Left lung (tissue), 10 donors: ENCODE results near the gene KMT5B. TPM values are rescaled to one million over a fixed set of nuclear protein-coding genes. Genes with fewer than 3 reads are reported as not detected.
A peak's percentile ranks its signal among the peaks of the same experiment; 100 is the strongest.

Experiments used
- ATAC-seq: fragments of 200-7000 bp; cut with Tn5 transposase; one replicate; pipeline ENCODE4 v1.9.1; 2020; ENCODE audit warnings: moderate library complexity
- DNase-seq, 4 donors: peaks; one replicate each; pipeline ENCODE4 v3.0.0-alpha.2; 2013 to 2020
- H3K27ac ChIP-seq, 2 donors: fragments of 200-600 bp; sonication (generic) in 1 of 2; one replicate each; pipeline versions ENCODE4 v1.5.0 to v1.8.0; 2020 to 2021
- H3K27me3 ChIP-seq, 2 donors: fragments of 200-600 bp; sonication (generic) in 1 of 2; one replicate each; pipeline versions ENCODE4 v1.5.0 to v1.8.0; 2020 to 2021
- H3K36me3 ChIP-seq, 2 donors: fragments of 200-600 bp; sonication (generic) in 1 of 2; one replicate each; pipeline versions ENCODE4 v1.5.0 to v1.8.0; 2020 to 2021
- H3K4me1 ChIP-seq, 2 donors: fragments of 200-600 bp; one replicate each; pipeline ENCODE4 v1.8.0; 2021
- H3K4me3 ChIP-seq, 2 donors: fragments of 200-600 bp; sonication (generic) in 1 of 2; one replicate each; pipeline versions ENCODE4 v1.5.0 to v1.8.0; 2020 to 2021; ENCODE audit warnings: mild to moderate bottlenecking in 1 of 2
- H3K9me3 ChIP-seq, 2 donors: fragments of 200-600 bp; sonication (generic) in 1 of 2; one replicate each; pipeline versions ENCODE4 v1.5.0 to v1.8.0; 2020 to 2021
- CTCF ChIP-seq, 2 donors: fragments of 200-600 bp; sonication (generic) in 1 of 2; IDR thresholded peaks; one replicate each; pipeline versions ENCODE4 v1.5.0 to v1.8.0; 2021; ENCODE audit warnings: antibody characterized with exemption in 2 of 2
- intact Hi-C, 2 donors: fragments of 100-400 bp; cut with DNase I; formaldehyde crosslinking; loops; one replicate each; pipeline versions ENCODE4 v1.11.2 to v1.14.2; 2022
- polyA plus RNA-seq, 6 donors: library from polyadenylated mRNA; unstranded; fragments of 120-200 nt; gene quantifications; one replicate each; pipeline ENCODE4 v1.2.1, GENCODE V29; 2013; ENCODE audit not compliant: insufficient read length in 6 of 6
- total RNA-seq, 2 donors: library from RNA; stranded (reverse); fragmentation: NEBNext Ultra II Directional; extraction: Animal tissue kit (Norgen Biotek cat#: 25700); gene quantifications; one replicate each; pipeline ENCODE4 v1.2.1, GENCODE V29; 2021
- donor health status: DM: no; HTN: yes; CAD: no.
- donor health status: DM: no; HTN: no; CAD: no.

Gene KMT5B
- total and polyA plus RNA-seq, 8 donors = 36.0 to 91.7 (median 86.4) TPM

DNA sequence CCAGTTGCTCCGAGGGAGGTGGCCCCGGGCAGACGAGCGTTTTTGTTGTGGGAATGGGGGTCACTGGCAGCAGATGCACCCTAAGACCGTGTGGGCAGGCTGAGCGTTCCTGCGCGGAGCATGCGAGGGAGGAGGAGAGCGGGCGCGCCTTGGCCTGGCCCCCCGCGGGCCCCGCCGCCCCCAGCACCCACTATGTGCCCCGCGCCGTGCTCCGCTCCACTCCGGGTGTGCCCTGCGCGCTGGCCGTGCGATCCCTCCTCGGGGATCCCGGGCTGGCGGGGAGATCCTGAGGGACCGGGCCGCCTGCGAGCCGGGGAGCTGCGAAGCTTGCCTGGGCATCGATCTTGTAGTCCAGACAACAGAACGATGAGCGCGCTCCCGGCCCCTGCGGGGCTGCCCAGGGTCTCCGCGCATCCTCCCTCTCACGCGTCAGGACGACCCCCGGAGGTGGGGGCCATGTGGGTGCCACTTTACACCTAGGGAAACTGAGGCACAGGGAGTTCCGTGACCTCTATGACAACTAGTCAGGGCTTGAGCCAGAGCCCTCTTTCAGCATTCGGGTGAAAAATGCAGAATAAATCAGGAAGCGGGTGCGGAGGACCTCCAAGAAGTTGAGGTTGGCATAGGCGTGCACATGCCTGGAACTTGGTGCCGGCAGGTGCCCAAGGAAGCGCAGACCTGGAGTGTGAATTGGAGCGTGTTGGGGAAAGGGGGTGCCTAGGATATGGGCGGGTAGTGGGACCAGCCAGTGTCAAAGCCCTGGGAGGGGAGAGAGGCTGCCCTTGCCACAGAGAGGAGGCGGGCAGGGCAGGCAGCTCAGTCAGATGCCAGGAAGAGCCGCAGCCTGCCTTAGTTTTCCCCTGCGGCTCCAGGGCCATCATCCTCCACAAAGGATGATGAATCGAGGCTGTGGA lies 1.3 kb upstream of the KMT5B start:
- DNase-seq (peak in 2 of 4 donors; percentile 46 to 86), ATAC-seq (peak; percentile 4)
- no peak for TF ChIP-seq CTCF (IDR thresholded peaks at IDR 0.05)
- H3K9me3 ChIP-seq = no peaks in the 10 kb centered on the region
- H3K4me3 ChIP-seq = peak overlapping the region; percentile 77 to 83
- H3K4me1 ChIP-seq = peaks cover 12 to 36% of the 10 kb centered on the region in 2 donors
- intact Hi-C loops = no loop called here
- H3K27ac ChIP-seq = peak overlapping the region; percentile 99
- no peaks in the 10 kb centered on the region for H3K36me3 ChIP-seq
- H3K27me3 ChIP-seq = peaks cover 0 to 6% of the 10 kb centered on the region in 2 donors

DNA sequence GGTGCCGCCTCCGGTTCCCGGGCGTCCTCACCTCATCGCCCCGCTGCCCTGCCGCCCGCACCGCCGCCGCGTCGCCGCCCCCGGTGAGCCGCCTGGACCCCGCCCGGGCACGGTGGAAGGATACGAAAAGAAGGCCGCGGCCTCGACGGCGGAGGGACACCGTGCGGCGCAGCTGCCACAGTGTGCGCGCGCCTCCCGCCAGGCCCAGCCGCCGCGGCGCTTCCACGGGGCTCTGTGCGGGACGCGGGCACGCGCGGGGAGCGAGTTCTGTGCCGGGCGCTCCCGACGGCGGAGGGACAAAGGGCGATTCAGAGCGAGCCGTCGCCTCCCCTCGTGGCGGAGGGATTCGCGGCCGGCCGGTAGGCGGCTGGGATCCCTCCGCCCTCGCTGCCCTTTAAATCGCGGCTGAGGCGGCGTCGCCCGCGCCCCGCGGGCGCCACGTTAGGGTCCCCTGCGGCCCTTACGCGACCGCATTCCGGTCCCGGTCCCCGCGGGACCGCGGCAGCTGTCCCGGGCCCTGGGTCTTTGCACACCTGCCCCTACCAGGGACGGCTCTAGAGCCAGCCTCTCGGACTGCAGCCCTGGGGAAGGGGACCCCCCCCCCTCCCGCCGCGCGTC lies 568 bp upstream of the KMT5B start:
- DNase-seq (peak; percentile 85 to 97 (median 94)), ATAC-seq (peak; percentile 65)
- Histone ChIP-seq H3K4me3 (peak overlapping the region; percentile 77 to 83), H3K27me3 (peaks cover 0 to 6% of the 10 kb centered on the region in 2 donors), H3K27ac (peak overlapping the region; percentile 99), H3K36me3 (no peaks in the 10 kb centered on the region), H3K9me3 (no peaks in the 10 kb centered on the region), H3K4me1 (peaks cover 17 to 44% of the 10 kb centered on the region in 2 donors)
- no peak for TF ChIP-seq CTCF (IDR thresholded peaks at IDR 0.05)
- intact Hi-C loops = no loop called here

DNA sequence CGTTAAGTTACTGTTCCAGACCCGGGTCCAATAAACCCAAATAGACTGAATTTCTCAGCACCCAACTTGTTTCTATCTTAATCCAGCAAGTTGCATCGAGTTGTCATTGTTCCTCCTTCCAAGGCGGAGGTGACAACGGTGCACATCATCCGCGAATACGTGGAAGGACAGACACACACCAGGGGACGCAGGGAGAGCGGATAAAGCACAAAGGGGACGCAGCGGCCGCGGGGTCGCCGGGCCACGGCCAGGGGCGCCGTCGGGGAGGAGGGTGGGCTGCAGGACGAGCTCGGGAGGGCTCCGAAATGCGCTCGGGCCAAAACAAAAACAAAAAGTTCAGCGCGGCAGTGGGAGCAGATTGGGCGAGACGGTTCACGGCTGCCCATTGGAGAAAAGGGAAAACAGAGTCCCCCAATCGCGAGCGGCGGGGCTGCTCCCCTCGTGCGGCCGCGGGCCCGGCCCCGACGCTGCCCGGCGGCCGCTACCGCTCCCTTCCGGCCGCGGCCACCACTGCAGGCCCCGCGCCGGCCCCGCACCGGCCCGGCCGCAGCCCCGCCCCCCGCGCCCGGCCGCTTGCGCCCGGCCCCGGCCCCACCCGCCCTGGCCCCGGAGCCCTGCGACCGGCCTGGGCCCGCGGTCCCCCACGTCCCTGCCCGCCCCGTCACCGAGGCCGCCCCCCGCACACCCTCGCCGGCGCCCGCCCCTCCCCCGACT lies 518 bp downstream of the KMT5B start:
- TF ChIP-seq CTCF (IDR thresholded peaks at IDR 0.05) = peak in 1 of 2 donors; percentile 26
- intact Hi-C loops = no loop called here
- DNase-seq = peak; percentile 67 to 88 (median 80)
- H3K27ac ChIP-seq = peak overlapping the region; percentile 99
- H3K4me3 ChIP-seq = peak overlapping the region; percentile 77 to 83
- H3K9me3 ChIP-seq = no peaks in the 10 kb centered on the region
- peak; percentile 67 for ATAC-seq
- no peaks in the 10 kb centered on the region for H3K36me3 ChIP-seq
- peaks cover 21 to 51% of the 10 kb centered on the region in 2 donors for H3K4me1 ChIP-seq
- peaks cover 0 to 6% of the 10 kb centered on the region in 2 donors for H3K27me3 ChIP-seq

- peaks cover 0 to 6% of the 10 kb centered on the region in 2 donors for H3K27me3 ChIP-seq
- intact Hi-C loops = no loop called here
- no peaks in the 10 kb centered on the region for H3K9me3 ChIP-seq
- ATAC-seq (peak; percentile 18), DNase-seq (peak in 1 of 4 donors; percentile 44)
- no peak for TF ChIP-seq CTCF (IDR thresholded peaks at IDR 0.05)
- peaks cover 24 to 62% of the 10 kb centered on the region in 2 donors for H3K4me1 ChIP-seq
- H3K36me3 ChIP-seq = no peaks in the 10 kb centered on the region
- no peak overlapping the region for H3K27ac ChIP-seq
- H3K4me3 ChIP-seq = peak overlapping the region; percentile 73 to 77
Measured at GRCh38 chr11:68211546-68211945, 1.6 kb downstream of the KMT5B start.
